HG02642 (cell line): ENCODE results near the gene ALDH16A1.

Experiments
- ATAC-seq: cut with Tn5 transposase; IDR thresholded peaks from one replicate; pipeline ENCODE4 v1.9.1; 2021; ENCODE audit warnings: mild to moderate bottlenecking; ENCODE audit not compliant: unreplicated experiment, poor library complexity

Gene ALDH16A1

GRCh38 chr19:49486710-49487276 lies 33.8 kb downstream of the ALDH16A1 start:
- no peak for ATAC-seq

- ATAC-seq: peak; percentile 96
Observed at GRCh38 chr19:49487277-49488045, 34.4 kb downstream of the ALDH16A1 start, which contains the start of gene RPL13A. TSS of gene RPL13A (plus strand) at chr19:49487608. CDS start at chr19:49487630, 22 bp downstream.

GRCh38 chr19:49488046-49488862 lies 35.2 kb downstream of the ALDH16A1 start:
- ATAC-seq: no peak

DNA sequence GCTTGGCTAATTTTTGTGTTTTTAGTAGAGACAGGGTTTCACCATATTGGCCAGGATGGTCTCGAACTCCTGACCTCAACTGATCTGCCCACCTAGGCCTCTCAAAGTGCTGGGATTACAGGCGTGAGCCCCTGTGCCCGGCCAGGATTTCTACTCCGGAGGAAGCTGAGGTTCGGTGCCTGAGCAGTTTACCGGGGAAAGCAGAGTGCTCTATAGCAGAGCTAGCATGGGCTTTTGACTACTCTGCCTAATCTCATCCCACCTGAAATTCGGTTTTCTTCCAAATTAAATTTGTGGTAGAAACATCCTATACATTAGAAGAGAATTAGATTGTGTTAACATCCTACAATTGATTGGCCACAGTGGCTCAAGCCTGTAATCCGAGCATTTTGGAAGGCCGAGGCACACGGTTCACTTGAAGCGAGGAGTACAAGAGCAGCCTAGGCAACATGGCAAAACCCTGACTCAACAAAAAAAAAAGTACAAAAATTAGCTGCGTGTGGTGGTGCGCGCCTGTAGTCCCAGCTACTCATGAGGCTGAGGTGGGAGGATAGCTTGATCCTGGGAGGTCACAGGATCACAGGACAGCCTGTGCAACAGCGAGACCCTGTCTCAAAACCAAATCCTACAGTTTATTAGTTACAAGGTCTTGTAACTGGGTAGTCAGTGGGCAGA lies 36.0 kb downstream of the ALDH16A1 start:
- ATAC-seq: no peak

- no peak for ATAC-seq
Observed at GRCh38 chr19:49489601-49490167, 36.7 kb downstream of the ALDH16A1 start.

GRCh38 chr19:49490287-49491029 lies 37.4 kb downstream of the ALDH16A1 start:
- ATAC-seq: no peak

DNA sequence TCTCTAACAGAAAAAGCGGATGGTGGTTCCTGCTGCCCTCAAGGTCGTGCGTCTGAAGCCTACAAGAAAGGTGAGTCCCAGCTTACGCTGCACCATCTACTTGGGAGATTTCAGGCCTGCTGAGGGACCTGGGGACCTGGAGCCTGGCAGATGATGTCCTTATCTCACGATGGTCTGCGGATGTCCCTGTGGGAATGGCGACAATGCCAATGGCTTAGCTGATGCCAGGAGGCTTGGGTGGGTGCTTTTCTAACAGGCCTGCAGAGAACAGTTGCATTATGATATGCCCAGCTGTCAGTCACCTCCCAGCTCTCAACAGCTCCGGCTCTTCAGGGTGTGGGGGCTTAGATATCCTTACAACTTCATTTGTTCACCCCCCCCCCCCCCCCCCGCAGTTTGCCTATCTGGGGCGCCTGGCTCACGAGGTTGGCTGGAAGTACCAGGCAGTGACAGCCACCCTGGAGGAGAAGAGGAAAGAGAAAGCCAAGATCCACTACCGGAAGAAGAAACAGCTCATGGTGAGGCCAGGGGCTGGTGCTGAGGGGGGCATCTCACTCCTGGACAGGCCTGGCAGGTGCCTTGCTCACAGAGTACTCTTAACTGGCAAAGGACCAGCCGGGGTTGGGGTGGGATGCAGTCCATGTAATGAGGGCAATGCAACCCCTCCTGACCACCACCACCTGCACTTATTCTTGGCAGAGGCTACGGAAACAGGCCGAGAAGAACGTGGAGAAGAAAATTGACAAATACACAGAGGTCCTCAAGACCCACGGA lies 38.2 kb downstream of the ALDH16A1 start:
- ATAC-seq: no peak

GRCh38 chr19:49491804-49492572 lies 39.0 kb downstream of the ALDH16A1 start:
- ATAC-seq: no peak

GRCh38 chr19:49492573-49493405 lies 39.8 kb downstream of the ALDH16A1 start:
- no peak for ATAC-seq

GRCh38 chr19:49496574-49497008 lies 43.6 kb downstream of the ALDH16A1 start:
- no peak for ATAC-seq

DNA sequence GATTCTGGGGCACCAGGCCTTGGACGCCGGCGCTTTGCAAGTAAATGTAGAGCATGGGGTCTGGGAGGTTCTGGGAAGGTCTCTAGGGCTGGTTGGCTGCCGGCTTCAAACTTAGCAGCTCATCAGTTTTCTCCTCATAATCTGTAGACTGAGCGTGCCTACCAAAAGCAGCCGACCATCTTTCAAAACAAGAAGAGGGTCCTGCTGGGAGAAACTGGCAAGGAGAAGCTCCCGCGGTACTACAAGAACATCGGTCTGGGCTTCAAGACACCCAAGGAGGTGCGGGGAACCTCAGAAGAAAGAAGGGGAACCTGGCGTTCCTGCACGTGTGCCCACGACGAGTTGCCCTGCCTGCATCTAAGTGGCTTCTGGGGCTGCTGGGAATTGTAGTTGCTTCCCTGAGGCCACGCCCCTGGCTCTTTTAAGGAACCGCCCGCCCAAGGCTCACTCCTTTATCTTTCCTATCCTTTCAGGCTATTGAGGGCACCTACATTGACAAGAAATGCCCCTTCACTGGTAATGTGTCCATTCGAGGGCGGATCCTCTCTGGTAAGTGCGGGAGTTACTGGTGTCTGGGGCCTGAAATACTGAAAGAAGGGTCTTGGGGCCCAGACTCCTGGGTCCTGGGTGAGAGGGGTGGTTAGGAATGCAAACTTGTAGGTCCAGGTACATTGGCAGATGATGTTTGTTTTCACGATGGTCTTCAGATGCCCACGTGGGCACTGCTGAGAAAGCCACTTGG lies 44.2 kb downstream of the ALDH16A1 start:
- ATAC-seq: no peak

- no peak for ATAC-seq
Observed at GRCh38 chr19:49497789-49498103, 44.7 kb downstream of the ALDH16A1 start.

DNA sequence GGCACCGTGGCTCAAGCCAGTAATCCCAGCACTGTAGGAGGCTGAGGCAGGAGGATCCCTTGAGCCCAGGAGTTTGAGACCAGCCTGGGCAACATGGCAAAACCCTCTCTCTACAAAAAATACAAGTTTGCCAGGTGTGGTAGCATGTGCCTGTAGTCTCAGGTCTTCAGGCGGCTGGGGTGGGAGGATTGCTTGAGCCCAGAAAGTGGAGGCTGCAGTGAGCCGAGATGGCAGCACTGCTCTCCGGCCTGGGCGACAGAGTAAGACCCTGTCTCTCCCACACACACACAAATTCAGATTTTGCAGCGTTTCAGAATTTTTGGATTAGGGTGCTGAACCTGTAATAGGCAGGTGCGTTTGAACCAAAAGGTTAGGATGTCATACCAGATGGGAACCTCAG lies 45.5 kb downstream of the ALDH16A1 start:
- no peak for ATAC-seq

DNA sequence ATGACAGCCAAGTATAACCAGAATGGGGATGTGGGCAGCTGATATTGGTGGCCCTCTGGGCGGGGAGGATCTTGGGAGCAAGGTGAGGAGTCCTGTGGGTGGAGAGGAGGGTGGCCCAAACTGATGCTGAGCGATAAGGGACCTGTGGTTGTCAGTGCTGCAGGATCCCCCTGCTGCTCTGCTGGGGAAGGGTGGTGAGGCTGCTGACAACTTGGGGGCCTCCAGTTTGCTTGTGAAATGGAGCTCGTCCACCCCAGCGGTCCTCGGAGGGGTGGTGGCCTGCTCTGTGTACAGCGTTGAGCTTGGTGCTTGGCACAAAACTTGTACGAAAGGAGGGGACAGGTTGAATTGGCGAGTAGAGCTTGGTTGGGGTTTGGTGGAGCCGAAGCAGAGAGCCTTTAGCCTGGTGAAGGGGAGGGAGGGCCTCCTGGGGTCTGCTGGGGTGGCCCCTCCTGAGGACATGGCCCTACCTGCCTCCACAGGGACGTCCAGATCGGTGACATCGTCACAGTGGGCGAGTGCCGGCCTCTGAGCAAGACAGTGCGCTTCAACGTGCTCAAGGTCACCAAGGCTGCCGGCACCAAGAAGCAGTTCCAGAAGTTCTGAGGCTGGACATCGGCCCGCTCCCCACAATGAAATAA lies 46.1 kb downstream of the ALDH16A1 start:
- ATAC-seq: no peak

DNA sequence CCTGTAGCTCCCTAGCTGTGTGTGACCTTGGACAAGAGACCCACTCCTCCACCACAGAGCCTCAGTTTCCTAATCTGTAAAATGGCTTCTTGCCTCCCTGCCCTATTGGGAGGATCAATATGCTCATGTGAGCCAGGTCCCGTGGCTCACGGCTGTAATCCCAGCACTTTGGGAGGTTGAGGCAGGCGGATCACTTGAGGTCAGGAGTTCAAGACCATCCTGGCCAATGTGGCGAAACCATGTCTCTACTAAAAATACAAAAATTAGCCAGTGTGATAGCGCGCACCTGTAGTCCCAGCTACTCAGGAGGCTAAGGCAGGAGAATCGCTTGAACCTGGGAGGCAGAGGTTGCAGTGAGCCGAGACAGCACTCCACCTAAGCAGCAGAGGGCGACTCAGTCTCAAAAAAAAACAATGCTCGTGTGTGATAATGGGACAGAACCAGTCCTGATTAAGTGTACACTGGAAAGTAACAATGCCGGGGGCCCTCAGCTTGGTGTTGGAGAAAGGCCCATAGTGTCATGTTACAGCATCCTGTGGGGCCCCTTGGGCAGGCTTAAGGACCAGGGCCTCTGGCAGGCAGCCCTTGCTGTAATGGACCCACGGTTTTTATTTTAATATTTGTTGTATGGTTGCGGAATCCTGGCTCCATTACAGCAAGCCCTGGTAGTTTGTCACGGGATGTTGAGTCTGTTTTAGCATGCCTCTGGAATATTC lies 50.0 kb downstream of the ALDH16A1 start:
- no peak for ATAC-seq

DNA sequence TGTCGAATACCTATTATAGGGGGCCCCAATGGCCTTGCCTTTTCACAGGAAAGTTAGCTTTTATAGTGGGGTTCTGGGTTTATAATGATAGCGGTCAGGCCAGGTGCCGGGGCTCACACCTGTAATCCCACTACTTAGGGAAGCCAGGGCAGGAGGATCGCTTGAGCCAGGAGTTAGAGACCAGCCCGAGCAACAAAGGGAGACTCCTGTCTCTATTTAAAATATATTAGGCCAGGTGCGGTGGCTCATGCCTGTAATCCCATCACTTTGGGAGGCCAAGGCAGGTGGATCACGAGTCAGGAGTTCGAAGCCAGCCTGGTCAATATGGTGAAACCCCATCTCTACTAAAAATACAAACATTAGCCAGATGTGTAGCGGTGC lies 50.5 kb downstream of the ALDH16A1 start:
- ATAC-seq: no peak
